EL (cell line): ENCODE measurements around the gene SPOUT1.
"Not testable (repeated sequence)": the region's sequence is repeated elsewhere in the genome, so short reads cannot be mapped to it uniquely, and the experiment has no call there.

Source experiments
- DNase-seq: peaks from one replicate; pipeline ENCODE4 v3.0.0-alpha.2; 2016

SPOUT1 gene

DNA sequence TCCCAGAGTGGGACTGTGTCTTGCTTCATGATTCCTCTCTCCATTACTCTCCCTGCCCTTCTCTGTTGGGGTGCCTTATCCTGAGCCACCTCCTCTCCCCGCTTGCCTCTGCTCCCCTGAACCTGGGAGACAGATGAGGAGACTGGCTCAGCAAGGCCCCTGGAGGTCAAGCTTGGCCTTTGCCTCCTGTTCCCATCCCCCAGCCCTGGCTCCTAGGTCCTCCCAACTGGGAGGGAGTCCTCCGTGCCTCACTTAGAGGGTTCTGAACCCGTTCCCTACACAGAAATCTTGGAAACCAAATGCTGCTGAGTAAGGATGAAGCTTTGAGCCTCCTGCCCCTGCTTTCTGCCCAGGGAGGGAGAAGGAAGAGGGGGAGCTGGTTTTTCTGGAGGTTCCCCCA, 21.1 kb downstream of the SPOUT1 start:
- DNase-seq: no peak

GRCh38 chr9:128807827-128808226, 21.8 kb downstream of the SPOUT1 start:
- DNase-seq: no peak

DNA sequence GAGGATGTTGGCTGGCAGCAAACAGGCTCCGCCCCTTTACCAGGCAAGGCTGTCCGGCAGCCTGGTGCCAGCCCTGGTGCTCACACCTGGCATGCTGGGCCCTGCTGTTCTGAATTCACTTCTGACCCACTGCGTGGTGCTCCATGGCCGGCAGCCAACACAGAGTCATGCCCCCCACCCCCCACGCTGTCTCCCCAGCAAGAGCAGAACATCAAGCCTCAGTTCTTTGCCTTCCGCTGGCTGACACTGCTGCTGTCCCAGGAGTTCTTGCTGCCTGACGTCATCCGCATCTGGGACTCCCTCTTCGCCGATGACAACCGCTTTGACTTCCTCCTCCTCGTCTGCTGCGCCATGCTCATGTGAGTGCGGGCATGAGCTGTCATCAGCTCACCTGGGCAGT, 23.9 kb downstream of the SPOUT1 start:
- DNase-seq: no peak

DNA sequence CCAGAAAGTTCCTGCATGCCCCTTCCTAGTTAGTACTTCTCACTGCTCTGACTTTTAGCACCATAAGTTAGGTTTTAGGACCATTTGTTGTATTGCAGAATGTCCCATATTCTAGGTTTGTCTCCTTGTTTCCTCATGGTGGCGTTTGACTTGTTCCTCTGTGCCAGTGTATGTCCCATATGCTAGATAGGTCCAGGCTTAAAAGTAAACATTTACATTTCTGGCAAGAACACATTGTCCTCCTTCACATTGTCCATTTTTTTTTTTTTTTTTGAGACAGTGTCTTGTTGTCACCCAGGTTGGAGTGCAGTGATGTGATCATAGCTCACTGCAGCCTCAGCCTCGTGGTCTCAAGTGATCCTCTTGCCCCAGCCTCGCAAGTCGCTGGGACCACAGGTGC, 27.1 kb downstream of the SPOUT1 start:
- no peak for DNase-seq

GRCh38 chr9:128800061-128800460, 29.5 kb downstream of the SPOUT1 start:
- DNase-seq: no peak

GRCh38 chr9:128798896-128799295, 30.7 kb downstream of the SPOUT1 start:
- no peak for DNase-seq

- DNase-seq: not testable (repeated sequence)
These were observed 34.6 kb downstream of the SPOUT1 start for GRCh38 chr9:128794961-128795360.

GRCh38 chr9:128792978-128793686, 36.5 kb downstream of the SPOUT1 start:
- DNase-seq: no peak

DNA sequence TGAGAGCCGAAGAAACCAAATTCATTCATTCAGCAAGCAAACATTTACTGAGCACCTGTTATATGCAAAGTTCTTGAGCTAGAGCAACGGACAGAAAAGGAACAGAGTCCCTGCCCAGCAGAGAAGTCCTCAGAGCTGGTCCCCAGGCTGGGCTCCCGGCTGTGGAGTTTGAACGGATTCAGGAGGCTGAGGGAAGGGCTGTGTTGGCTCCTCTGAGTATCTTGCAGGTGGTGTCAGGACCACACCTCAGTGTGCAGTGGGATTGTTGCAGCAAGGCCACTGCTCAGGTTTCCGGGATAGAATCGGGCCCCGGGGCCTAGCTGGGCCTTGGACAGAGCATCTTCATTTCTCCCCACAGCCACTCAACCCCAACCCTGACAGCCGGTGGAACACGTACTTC, 37.5 kb downstream of the SPOUT1 start:
- no peak for DNase-seq

DNA sequence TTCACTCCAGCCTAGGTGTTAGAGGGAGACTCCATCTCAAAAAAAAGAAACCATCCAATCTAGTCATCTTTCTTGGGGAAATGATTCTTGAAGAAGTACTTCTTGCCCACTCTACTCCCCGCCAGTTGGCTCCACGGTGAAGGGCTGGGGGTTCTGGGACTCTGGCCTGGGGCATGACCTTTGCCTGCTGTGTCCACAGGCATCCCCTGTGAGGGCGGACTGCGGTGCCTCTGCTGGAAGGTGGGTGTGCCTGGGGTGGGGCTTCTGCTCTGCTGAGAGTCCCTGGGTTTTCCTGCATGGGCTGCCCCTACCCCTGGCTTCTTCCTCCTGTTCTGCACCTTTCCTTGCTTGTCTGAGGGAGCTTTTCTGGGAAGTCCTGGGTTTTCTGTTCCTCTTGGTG, 39.1 kb downstream of the SPOUT1 start:
- DNase-seq: no peak

DNA sequence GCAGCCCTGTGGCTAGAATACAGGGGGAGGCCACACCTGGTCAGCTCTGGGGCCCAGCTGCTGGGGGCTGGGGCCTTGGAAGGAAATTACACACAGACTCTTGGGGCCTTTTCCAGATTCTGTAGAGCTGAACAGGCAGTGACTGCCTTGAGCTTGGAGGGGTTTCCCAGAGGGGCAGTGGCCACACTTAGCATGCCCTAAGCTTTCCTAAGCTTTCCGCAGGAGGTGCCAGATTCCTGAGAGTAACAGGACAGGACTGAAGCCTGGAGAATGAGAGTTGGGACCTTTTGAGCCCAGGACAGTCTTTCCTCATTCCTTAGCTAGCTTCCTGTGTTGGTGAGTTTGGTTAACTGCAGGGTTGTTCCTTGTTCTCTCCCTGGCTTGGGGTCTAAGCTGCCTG, 41.1 kb downstream of the SPOUT1 start:
- DNase-seq: no peak

- peak; percentile 12 for DNase-seq
These were observed 41.9 kb downstream of the SPOUT1 start for GRCh38 chr9:128787659-128788058.

GRCh38 chr9:128786681-128787601, 42.7 kb downstream of the SPOUT1 start, which contains the start of gene TBC1D13:
TSS of gene TBC1D13 (plus strand) at chr9:128787253. CDS start at chr9:128787354, 101 bp downstream.
- peak; percentile 88 for DNase-seq

DNA sequence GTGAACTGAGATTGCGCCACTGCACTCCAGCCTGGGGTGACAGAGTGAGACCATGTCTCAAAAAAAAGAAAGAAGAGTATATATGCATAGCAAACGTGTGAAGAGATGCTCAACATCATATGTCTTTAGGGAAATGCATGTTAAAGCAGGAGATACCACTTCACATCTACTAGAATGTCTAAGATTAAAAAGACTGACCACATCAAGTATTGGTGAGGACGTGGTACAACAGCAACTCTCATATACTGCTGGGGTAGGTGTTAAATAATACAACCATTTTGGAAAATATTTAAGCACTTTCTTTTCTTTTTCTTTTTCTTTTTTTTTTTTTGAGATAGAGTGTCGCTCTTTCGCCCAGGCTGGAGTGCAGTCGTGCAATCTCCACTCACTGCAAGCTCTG, 44.2 kb downstream of the SPOUT1 start:
- DNase-seq: no peak

GRCh38 chr9:128782669-128783068, 46.9 kb downstream of the SPOUT1 start:
- no peak for DNase-seq

GRCh38 chr9:128781187-128782070, 48.2 kb downstream of the SPOUT1 start:
- no peak for DNase-seq

- DNase-seq: not testable (repeated sequence)
These were observed 49.5 kb downstream of the SPOUT1 start for GRCh38 chr9:128780093-128780492.

DNA sequence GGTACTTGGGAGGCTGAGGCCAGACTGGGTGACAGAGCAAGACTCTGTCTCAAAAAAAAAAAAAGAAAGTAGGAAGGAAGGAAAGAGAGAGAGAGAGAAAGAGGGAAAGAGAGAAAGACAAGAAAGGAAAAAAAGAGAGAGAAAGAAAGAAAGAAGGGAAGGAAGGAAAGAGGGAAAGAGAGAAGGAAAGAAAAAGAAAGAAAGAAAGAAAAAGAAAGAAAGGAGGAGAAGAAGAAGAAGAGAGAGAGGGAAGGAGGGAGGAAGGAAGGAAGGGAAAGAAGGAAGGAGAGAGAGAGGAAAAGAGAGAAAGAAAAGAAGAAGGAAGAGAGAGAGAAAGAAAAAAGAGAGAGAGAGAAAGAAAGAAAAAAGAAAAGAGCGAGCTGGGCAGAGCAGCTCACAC, 54.8 kb downstream of the SPOUT1 start:
- no peak for DNase-seq

- DNase-seq: no peak
These were observed 56.5 kb downstream of the SPOUT1 start for GRCh38 chr9:128773049-128773448.

- DNase-seq: peak; percentile 88
These were observed 57.7 kb downstream of the SPOUT1 start, which contains the start of gene ZER1 for GRCh38 chr9:128771745-128772519. TSS of gene ZER1 (minus strand) at chr9:128771927. CDS start at chr9:128755565, 16,362 bp downstream.

- DNase-seq: peak; percentile 36
These were observed 58.4 kb downstream of the SPOUT1 start for GRCh38 chr9:128771094-128771721.
